ENCODE measurements around the gene MLN. TPM values are rescaled to one million over a fixed set of nuclear protein-coding genes. Genes with fewer than 3 reads are reported as not detected.

Gene MLN, protein sequence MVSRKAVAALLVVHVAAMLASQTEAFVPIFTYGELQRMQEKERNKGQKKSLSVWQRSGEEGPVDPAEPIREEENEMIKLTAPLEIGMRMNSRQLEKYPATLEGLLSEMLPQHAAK
- total RNA-seq (2022; extraction: Qiagen RNA extraction; ENCODE audit: low read depth) = not detected in 5 replicates

DNA sequence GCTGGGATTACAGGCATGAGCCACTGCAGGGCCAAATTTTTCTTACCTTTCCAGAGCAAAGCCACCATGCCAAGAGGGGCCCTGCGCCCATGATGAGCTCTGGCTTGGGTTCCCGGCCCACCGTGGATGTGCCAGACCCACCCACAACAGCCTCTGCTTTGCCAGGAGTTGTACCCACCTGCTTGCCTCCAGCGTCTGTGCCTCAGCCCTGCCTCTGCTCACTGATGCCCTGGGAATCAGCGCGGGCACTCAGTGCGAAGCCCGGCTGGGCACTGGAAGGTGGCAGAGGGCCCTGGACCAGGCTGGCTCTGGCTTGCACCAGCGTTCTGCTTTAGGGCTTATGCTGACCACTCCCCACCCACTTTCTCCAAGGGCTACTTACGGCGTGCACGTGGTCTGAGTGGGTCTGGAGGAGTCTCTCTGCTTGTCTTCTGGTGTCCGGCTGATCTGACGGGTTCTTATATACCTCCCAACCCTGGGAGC lies at the start of gene MLN:
Gene MLN, minus strand, starts transcription at position 433 of the 483 bp plus-strand sequence. CDS start 2,840 bp downstream, outside the sequence.

DNA sequence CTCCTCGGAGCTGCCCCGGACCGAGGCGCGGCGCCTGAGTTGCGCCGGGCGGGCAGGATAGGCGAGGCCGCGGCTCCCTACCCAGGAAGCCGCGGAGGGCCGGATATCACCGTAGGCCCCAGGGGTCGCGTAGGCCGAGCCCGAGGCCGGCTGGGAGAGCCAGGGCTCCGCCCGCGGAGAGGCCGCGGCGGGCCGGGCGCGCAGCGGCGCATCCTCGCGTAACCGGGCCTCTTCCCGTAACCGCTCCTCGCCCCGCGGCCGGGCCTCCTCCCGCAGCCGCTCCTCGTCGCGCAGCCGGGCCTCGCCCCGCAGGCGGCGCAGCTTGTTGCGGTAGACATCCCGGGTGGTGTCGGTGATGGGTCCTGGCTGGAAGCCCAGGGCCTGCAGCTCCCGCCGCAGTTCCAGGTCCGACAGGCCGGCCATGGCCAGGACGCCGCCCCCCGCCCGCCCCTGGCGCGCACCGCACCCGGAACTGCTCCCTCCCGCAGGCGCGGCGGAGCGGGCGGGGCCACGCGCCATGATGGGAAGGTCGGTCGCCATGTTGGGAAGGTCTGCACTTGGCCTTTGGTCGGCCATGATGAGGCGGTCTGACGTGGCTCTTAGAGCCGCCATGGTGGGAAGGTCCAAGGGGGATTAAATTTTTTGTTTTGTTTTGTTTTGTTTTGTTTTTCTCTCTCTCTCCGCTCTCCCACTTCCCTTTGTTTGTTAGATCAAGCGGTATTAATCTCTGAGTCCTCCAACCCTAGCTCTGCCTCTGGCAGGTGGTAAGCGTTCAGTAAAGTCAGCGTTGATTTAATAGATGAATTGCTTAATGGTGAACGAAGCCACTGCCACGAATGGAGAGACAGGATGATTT lies 14.9 kb downstream of the MLN start, which contains the start of gene LEMD2:
Gene LEMD2, minus strand, starts transcription at position 437 of the 856 bp plus-strand sequence. Its CDS starts 14 bp downstream, at position 423.

DNA sequence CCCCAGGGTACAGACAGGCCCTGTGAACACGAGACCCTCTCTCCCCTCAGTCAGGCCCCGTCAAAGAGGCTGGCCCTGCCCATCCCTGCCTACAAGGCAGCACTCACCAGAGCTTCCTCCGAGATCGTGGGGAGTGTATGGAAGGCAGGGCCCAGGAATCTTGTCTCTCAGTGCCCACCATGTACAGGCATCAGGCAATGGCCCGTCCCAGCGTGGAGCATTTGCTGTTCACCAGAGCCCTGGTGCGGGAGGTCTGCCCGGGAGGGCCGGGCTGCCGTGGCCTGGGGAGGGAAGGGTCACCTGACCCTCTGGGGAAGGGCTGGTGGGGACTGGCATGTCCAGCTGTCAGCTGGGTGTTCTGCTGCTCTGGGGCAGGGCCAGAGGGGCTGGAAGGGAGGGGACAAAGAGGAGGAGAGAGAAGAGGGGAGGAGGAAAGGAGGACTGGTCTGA lies 57.1 kb downstream of the MLN start, which contains the start of gene IP6K3:
Gene IP6K3, minus strand, starts transcription at position 255 of the 450 bp plus-strand sequence. CDS start 11,429 bp downstream, outside the sequence.

Other genes starting within 250 kb of the MLN start
- 36.4 to 43.8 TPM (median 41.0 TPM) in 5 replicates for gene BAK1, start 223.7 kb downstream of the MLN start, total RNA-seq (2022; extraction: Qiagen RNA extraction; ENCODE audit: low read depth)
- 33.8 to 49.1 TPM (median 43.2 TPM) in 5 replicates for gene ITPR3, start 182.7 kb downstream of the MLN start, total RNA-seq (2022; extraction: Qiagen RNA extraction; ENCODE audit: low read depth)
- gene UQCC2, start 92.3 kb downstream of the MLN start, total RNA-seq (2022; extraction: Qiagen RNA extraction; ENCODE audit: low read depth) = 79.7 to 122 TPM (median 102 TPM) in 5 replicates
- gene IP6K3, start 57.1 kb downstream of the MLN start, total RNA-seq (2022; extraction: Qiagen RNA extraction; ENCODE audit: low read depth) = 0.40 to 0.80 TPM (median 0.46 TPM) in 5 replicates
- 35.5 to 43.8 TPM (median 41.6 TPM) in 5 replicates for gene LEMD2, start 14.9 kb downstream of the MLN start, total RNA-seq (2022; extraction: Qiagen RNA extraction; ENCODE audit: low read depth)

Data from A549 treated with GW870086 at 1 μM for 4 hours (cell line).